Fibroblast of upper back skin (primary cell): ENCODE measurements around the gene RAD9B.
"Not testable (repeated sequence)": the region's sequence is repeated elsewhere in the genome, so short reads cannot be mapped to it uniquely, and the experiment has no call there.

Experiments
- DNase-seq: peaks from one replicate; pipeline ENCODE4 v3.0.0-alpha.2; 2013

Gene RAD9B

DNA sequence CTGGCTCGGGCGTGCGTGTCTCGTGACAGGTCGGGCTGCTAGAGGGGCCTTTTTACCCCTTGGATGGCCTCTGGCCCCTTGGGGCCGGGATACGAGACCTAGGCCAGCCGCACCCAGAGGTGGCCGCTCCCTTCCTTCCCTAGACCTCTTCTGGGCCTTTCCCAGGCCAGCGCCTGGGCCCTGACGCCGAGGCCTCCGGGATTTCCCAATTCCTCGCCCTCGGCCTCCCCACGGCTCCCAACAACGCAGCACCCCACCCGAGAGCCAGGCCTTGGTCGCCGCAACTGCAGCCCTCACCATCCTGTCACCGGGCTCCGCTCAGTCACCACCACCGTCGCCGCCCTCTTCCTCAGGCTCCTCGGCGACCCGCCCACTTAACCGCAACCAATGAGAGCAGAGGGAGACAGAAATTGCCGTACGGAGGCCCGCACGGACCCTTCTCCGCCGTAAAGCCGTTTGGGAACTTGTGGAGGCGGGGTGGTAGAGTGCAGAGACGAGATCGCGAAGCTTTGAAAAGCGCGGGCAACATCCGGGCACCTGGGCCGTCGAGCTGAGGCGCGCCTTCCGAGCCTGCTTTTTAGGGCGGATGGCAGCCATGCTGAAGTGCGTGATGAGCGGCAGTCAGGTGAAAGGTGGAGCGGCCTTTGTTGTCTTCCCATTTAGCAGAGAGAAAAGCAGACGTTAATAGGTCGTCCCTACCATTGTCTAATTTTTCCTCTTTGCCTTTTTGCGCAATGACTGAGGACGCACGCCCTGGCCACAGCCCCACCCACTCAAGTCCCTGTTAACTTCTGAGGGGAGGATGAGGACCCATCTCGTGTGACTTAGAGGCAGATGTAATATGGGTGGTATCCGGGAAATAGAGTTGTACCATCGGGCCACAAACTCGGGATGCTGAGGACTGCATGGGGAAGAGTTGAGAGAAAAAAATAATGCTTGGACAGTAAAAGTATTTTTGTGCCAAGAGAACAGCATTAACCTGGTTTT is at the start of gene RAD9B, which contains the start of gene VPS29:
TSS of gene RAD9B (plus strand) at position 580 of the 987 bp plus-strand sequence. CDS start at position 587, 7 bp downstream.
TSS of gene VPS29 (minus strand) at position 360 of the 987 bp plus-strand sequence. CDS start at position 300, 60 bp downstream.
- DNase-seq = peak; percentile 98

DNA sequence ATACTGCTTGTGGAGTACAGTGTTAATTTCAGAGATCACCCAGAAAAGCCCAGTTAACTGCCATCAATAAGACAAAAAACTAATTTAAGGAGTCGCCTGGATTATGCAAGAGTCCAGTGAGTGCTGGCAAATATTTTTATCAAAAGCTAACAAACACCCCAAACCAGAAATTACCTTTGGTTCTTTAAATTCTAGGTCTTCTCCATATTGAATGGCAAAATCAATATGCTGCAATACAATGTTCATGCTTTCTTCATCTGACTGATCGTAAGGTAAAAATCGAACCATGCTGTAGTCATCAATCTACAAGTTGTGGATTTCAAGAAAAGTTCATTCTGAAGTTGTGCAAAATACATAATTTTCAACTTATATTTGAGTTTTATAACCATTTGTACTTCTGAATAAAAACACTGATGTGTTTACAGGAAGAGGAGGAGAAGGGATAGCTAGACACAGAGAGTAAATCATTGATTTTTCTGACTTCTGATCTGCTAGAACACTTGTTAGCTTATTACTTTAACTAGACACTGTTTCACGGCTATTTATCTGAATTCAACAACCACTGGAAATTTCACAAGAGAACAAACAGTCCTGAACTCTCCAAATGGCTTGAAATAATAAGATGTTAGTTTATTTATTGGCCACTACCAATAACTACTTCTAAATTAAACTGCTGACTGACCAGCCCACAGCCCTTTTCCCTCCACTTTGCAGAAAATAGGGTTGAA is 48.4 kb upstream of the RAD9B start:
- no peak for DNase-seq

DNA sequence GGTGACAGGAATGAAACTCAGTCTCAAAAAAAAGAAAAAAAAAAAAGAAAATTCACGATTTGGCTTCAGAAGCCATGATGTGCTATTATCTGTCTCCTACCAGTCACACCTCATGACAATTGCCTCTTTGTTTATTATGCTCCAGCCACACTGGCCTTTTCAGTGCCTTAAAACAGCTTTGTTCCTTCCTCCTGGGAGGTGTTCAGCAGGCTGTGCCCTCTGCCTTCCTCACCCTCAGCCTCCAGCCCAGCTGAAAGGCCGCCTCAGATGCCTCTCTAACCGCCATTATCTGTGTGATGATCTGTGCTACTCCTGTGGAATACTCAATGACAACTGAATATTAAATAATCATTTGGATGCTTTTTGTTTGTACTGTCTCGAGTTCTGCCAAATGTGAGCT is 43.4 kb upstream of the RAD9B start:
- no peak for DNase-seq

DNA sequence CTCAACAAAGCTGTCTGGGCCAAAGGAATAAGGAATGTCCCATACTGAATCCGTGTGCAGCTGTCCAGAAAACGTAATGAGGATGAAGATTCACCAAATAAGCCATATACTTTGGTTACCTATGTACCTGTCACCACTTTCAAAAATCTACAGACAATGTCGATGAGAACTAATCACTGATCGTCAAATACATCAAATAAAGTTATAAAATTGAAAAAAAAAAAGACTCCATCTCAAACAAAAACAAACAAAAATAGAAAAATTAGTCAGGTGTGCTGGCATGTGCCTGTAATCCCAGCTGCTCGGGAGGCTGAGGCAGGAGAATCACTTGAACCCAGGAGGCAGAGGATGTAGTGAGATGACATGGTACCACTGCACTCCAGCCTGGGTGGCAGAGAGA is 40.9 kb upstream of the RAD9B start:
- not testable (repeated sequence) for DNase-seq

DNA sequence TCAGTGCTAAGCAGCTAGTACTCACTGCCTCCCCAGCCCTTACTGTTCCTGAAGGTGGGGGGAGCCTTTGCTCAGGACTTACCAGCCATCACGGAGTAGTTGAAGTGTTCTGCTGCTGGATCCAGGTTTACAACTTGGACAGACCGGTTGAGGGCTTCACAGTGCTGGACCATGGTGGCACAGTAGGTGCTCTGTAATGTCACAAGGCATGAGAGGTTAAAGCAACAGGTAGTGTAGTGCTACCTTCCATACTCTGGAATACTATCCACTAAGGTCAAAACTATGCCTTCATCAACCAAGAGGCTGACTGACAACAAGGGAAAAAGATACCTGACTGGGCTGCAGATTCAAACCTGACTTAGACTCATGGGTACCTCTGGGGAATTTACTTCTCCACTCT is 37.1 kb upstream of the RAD9B start:
- no peak for DNase-seq

DNA sequence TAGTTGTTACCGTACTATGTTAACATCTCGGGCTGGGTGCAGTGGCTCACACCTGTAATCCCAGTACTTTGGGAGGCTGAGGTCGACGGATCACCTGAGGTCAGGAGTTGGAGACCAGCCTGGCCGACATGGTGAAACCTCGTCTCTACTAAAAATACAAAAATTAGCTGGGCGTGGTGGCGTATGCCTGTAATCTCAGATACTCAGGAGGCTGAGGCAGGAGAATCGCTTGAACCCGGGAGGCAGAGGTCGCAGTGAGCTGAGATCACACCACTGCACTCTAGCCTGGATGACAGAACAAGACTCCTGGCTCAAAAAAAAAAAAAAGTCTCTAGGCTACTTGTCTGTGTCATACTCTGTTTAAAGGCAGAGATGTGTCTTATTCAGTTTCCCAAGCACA is 36.4 kb upstream of the RAD9B start:
- not testable (repeated sequence) for DNase-seq

DNA sequence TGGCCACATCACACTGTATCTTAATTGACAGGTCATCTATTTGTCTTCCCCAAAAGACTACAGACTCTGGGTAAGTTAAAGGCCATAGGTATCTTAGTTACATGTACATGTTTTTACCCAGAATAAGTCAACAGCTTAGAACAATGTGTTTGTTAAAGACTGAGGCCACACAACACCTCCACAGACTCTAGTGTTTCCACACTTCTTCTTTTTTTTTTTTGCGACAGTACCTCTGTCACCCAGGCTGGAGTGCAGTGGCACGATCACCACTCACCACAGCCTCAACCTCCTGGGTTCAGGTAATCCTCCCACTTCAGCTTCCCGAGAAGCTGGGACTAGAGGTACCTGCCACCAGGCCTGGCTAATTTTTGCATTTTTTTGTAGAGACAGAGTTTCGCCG is 35.3 kb upstream of the RAD9B start:
- DNase-seq = no peak

DNA sequence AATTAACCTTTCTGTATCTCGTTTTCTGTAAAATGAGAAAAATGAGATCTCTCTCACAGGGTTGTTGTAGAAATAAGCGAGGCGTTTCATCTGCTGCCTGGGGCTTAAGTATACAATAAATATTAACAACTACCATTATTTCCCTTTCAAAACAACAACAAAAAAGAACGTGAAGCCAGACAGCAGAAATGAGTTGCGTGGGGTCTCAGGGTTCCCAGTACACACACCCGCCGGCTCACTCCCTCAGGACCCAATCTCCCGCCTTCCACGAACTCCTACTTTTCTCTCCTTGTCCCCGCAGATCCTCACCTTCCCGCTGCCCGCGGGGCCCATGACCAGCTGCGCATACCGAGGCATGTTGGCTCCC is 34.3 kb upstream of the RAD9B start:
- no peak for DNase-seq

DNA sequence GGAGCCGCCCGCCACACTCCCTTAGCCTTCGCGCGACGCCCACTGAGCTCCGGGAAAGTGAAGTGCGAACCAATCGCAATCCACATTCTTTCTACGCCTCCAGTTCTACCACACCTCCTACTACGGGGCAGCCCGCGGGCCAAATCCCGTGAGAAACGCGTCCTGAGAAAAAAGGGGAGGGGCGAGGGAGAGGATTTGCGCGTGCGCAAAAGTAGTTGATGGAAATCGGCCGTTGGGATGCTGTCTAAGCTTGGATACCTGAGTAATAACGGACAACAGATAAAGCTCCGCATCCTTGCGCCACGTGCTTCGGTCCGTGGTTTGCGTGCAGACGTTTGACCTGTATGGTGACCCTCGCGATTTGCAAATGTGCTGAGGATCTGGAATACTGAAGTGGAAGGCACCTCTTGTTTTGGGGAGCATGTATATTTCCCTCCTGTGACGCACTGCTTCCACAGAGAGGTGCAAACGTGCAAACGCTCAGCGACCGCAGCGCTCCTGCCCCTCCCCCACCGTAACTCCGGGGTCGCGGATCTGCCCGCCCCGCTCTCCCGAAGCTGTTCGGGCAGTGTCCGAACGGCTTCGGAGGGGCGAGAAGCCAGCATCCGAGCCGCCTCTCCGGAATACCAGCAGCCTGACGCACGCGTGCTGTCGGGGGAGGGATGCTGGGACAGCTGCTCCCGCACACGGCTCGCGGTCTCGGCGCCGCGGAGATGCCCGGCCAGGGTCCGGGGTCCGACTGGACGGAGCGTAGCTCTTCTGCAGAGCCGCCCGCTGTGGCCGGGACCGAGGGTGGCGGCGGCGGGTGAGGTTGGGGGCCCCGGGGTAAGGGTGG is 33.7 kb upstream of the RAD9B start, which contains the start of the genes FAM216A and GPN3:
TSS of gene FAM216A (plus strand) at position 632 of the 835 bp plus-strand sequence. CDS start at position 663, 31 bp downstream.
TSS of gene GPN3 (minus strand) at position 44 of the 835 bp plus-strand sequence. CDS start 54 bp downstream, outside the sequence.
- DNase-seq = peak; percentile 99

DNA sequence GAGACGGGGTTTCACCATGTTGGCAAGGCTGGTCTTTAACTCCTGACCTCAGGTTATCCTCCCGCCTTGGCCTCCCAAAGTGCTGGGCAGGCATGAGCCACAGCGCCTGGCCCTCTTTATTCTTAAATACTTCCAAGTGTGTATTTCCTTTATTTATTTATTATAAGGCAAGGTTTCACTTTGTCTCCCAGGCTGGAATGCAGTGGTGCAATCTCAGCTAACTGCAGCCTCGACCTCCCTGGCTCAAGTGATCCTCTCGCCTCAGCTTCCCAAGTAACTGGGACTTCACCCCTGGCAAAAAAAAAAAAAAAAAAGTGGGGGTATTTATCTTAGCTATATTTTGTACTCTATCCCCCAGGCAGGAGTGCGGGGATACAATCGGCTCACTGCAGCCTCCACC is 26.7 kb upstream of the RAD9B start:
- no peak for DNase-seq

DNA sequence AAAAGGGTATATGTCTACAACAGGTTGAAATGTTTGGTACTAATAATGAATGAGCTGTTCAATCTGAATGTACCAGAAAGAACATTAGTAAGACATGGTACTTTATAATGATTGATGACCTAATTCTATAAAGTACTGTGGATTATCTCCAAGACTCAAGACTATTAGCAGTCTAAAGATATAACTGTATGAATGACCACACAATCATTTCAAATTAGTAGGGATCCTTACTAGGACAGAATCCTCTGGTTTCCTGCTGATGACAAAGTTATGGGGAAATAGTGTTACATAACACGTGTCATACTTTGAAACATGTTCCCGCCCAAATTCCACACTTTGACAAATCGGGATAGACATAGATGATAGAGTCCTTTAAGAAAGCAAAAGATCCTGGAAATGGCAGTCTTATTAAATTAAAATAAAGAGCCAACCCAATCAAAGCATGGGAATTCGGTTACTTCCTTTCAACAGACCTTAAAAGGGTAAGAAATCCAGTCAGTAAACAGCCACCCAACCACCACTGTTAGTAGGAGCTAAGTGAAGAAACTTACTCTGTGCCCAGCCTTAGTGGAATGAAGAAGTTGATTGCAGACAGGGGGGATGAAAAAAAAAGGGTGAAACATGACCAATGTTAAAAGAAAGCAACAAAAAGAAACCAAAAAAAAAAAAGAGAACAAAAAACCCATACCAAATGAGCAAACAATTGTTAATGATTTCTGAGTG is 3.0 kb upstream of the RAD9B start:
- peak; percentile 24 for DNase-seq

DNA sequence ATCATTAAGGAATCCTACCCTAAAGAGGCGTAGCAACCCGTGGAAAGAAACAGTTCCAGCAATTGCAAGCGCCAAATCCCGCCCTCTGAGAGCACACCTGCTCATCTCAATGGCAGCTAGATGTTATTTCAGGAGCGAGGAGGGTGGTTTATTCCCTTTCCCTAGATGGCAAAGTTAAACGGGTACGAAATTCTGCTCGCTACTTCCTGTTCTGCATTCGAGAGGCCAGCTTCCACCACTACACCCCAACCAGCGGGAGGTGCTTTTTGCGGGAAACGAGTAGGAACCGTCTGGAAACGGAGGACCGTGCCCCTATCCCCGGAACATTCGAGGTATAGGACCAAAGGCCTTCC is 756 bp upstream of the RAD9B start:
- peak; percentile 25 for DNase-seq

DNA sequence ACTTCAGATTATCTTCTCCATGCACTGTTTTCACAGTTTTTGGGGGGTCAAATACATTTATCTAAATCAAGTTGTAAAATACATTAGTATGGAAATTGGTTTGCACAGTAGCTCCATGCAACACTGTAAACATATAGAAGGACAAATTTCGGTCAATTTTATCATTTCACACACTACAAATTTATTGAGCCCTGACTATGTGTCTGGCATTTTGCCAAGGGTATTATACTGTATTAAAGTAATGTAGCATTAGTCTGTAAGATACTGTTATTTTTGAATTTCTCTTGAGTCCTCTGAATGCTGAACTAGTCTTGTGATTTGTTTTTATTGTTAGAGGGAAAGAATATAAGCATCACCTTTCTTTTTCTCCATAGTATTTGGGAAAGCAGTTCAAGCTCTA is 1.3 kb downstream of the RAD9B start:
- DNase-seq = no peak

DNA sequence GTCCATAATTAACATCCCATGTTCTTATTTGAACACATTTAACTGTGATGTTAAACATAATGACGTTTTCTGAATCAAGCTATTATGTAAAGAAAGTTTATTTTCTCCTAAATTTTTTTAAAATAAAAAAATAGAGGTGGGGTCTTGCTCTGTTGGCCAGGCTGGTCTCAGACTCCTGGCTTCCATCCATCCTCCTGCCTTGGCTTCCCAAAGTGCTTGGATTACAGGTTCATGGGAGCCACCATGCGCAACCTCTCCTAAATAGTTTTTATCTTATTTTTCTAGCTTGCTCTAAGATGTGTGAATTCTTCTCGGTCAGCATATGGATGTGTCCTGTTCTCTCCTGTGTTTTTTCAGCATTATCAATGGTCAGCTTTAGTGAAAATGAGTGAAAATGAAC is 3.2 kb downstream of the RAD9B start:
- DNase-seq = no peak

DNA sequence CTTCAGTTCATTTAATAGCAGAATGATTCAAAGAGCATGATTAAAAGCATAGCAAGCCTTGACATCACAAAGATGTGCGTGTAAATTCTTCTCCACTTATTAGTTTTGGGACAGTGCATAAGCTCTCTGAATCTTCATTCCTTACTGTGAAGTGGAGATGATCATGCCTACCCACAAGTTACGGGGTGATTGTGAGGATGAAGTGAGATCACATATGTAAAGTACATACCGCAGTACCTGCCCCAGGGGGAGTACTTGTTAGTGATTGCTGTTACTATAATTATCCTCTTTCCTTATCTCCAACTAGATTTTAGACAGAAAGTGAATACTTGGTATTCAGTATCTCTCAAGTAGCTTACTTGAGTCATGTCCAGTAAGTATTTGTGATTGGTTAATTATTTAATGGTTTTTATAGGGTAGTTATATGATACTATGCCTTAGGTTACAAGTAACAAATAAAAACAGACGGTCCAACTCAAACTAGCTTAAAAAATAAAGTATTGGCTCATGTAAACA is 6.0 kb downstream of the RAD9B start:
- no peak for DNase-seq

DNA sequence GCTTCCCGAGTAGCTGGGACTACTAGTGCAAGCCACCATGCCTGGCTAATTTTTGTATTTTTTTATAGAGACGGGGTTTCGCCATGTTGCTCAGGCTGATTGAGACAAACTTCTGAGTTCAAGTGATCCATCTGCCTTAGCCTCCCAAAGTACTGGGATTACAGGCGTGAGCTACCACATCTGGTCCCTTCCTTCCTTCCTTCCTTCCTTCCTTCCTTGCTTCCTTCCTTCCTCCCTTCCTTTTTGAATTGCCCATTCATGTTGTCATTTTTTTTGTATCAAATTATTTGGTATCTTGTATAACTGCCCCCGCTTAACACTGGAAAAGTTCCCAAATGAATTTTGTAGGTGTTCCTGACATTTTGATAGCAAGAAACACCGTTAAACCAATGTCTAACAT is 11.7 kb downstream of the RAD9B start:
- no peak for DNase-seq

DNA sequence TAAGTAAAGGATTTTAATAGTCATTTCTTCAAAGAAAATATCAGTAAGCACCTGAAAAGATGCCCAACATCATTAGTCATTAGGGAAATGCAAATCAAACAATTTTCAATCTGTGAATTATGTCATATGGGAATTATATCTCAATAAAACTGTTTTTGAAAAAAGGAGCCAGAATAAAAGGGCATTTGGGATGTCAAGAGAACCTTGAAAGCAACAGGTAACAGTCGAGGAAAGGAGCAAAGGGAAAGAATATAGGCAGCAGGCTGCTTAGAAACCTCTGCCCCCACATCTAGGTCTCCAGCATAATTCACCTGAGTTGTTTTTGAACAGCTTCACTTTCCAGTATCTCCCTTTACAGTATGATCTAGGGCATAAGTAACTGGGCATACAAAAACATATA is 12.2 kb downstream of the RAD9B start:
- DNase-seq = no peak

DNA sequence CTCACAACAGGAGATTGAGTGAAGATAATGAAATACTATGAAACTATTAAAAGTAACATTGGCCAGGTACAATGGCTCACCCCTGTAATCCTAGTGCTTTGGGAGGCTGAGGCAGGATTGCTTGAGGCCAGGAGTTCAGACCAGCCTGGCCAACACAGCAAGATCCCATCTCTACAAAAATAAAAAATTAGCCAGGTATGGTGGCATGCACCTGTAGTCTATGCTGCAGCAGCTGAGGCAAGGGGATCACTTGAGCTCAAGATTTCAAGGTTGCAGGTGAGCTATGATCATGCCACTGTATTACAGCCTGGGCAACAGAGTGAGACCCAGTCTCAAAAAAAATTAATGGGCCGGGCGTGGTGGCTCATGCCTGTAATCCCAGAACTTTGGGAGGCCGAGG is 14.9 kb downstream of the RAD9B start:
- DNase-seq = no peak

DNA sequence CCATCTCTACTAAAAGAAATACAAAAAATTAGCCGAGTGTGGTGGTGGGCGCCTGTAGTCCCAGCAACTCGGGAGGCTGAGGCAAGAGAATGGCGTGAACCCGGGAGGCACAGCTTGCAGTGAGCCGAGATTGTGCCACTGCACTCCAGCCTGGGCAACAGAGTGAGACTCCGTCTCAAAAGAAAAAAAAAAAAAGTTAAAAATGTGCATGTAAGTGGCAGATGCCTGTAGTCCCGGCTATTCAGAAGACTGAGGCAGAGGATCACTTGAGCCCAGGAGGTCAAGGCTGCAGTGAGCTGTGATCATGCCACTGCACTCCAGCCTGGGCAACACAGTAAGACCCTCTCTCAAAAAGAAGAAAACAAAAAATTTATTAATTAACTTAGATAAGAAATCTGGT is 15.9 kb downstream of the RAD9B start:
- DNase-seq = not testable (repeated sequence)

DNA sequence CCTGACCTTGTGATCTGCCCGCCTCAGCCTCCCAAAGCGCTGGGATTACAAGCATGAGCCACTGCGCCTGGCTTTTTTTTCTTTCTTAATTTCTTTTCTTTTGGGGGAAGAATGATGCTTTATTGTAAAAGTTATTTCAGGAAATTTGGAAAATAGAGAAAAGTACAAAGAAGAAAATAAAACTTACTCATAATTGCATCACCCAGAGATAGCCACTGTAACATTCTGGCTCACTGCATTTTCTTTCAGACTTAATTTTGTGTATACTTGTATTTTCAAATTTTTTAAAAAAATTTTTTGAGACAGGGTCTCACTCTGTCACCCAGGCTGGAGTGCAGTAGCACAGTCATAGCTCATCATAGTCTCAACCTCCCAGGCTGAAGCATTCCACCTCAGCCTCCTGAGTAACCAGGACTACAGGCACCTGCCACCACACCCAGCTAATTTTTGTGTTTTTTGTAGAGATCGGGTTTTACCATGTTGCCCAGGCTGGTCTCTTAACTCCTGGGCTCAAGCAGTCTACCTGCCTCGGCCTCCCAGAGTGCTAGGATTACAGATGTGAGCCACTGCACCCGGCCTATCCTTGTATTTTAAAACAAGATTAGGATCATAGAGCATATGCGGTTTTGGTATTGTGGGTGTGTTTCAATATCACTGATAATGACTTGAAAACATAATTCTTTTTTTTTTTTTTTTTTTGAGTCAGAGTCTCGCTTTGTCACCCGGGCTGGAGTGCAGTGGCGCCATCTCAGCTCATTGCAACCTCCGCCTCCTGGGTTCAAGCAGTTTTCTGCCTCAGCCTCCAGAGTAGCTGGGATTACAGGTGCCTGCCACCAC is 19.0 kb downstream of the RAD9B start:
- not testable (repeated sequence) for DNase-seq
